ENCODE data around the gene NDP.
A peak's percentile ranks its signal among the peaks of the same experiment; 100 is the strongest.
"Not testable (repeated sequence)": the region's sequence is repeated elsewhere in the genome, so short reads cannot be mapped to it uniquely, and the experiment has no call there.

Gene NDP

DNA sequence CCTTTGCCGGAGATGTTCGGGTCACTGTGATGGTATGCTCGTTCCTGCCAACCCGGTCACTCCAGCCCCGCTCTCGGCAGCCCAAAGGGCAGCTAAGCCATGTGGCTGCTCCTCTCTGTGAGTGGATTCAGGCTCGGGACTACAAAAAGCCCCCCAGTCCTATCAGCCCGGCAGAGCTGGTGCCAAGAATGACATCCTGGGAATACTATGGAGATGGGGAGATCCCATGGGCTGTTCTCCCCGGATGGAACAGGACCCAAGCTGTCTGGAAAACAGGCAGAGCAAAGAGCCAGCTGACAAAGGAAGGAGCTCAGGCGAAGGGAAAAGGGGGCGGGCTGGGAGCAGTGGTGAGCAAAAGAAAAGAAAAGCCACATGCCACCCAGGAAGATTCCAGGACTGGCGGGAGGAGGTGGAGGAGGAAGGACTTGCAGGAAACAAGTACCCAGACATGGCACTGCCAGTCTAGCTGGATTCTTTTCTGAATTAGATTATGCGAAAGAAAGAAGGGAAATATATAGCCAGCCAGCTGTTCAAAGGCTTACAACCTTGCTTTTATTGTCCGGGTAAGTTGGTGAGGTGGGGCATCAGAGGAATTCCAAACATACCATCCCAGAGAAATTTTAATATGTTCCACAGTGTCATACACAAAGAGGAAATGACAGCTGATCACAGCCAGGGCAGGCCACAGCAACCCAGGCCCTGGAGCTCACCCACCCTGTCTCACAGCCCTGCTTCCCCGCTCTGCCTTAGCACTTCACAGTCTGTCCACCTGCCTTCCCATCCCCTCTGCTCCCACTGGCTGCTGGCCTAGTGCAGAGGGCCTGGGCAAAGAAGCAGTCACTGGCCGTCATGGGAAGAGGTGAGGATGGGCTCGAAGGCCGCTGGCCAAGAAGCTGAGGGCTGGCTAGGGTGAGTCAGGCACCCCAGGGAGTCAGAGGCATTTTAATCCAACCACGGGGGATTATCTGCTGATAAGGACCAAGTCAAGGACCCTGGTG lies 3.4 kb downstream of the NDP start:
- no peak for DNase-seq

GRCh38 chrX:43968359-43968781 lies 4.8 kb downstream of the NDP start:
- DNase-seq = no peak

DNA sequence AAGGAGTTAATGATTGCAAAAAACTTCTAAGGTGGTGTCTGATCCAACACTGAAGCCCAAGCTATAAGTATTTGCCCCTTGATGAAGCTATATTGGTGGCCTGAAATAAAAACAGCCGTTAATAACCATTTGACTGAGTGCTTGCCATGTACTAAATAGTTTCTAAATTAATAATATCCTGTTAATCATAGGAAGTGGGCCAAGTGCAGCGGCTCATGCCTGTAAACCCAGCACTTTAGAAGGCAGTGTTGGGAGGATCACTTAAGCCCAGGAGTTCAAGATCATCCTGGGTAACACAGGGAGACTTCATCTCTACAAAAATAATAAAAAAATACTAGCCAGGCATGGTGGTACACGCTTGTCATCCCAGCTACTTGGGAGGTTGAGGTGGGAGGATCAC lies 8.3 kb downstream of the NDP start:
- no peak for DNase-seq

- DNase-seq = no peak
Measured at GRCh38 chrX:43963726-43964125, 9.5 kb downstream of the NDP start.

DNA sequence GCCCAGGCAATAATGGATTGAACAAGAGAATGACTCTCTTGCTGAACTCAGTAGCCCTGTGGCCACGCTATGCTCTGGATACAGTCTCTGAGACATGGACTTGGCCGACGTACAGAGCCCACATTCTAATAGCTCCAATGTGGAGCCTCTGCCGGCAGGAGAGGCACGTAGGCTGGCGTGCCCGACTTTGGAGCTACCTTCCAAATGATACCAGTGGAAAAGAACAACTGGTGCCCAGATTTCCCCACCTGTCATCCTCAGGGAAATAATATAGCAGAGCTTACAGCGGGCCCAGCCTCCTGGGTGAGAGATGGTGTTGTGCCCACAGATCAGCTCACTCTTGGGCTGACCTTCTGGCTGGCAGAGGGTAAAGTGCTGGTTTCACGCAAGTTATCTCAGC lies 10.6 kb downstream of the NDP start:
- no peak for DNase-seq

GRCh38 chrX:43961699-43962098 lies 11.5 kb downstream of the NDP start:
- no peak for DNase-seq

- peak; percentile 49 for DNase-seq
Measured at GRCh38 chrX:43958529-43958928, 14.7 kb downstream of the NDP start.

- DNase-seq = no peak
Measured at GRCh38 chrX:43956034-43956433, 17.2 kb downstream of the NDP start.

DNA sequence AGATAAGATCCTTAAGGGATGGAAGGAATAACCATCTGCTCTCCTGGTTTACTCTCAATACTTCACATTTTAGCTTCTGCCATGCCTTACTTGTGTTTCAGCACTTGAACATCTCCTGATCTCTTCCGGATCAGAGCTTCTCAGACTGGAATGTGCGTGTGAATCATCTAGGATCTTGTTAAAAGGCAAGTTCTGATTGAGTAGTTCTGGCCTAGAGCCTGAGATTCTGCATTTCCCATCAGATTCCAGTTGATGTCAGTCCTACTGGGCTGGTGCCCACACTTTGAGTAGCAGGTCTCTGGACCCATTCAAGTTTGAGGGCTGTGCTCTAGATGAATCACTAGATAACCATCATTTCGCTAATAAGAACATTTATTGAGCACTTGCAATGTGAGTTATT lies 20.0 kb downstream of the NDP start:
- DNase-seq = no peak

DNA sequence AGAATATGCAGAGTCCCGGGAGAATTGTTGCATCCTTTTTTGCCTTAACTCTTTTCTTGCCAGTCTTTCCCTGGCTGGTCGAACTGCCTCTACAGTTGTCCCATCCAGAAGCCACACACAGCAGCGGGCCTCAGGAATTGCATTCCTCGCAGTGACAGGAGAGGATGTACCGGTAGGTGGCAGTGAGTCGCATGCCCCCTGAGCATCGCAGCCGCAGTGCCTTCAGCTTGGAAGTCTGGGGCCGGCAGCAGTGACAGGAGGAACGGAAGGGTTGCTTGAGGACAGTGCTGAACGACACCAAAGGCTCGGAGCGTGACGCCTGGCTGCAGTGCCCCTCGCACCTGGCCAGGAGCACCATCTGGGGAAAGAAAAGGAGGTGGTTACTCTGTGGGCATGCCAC lies 23.5 kb downstream of the NDP start:
- DNase-seq = peak; percentile 5

DNA sequence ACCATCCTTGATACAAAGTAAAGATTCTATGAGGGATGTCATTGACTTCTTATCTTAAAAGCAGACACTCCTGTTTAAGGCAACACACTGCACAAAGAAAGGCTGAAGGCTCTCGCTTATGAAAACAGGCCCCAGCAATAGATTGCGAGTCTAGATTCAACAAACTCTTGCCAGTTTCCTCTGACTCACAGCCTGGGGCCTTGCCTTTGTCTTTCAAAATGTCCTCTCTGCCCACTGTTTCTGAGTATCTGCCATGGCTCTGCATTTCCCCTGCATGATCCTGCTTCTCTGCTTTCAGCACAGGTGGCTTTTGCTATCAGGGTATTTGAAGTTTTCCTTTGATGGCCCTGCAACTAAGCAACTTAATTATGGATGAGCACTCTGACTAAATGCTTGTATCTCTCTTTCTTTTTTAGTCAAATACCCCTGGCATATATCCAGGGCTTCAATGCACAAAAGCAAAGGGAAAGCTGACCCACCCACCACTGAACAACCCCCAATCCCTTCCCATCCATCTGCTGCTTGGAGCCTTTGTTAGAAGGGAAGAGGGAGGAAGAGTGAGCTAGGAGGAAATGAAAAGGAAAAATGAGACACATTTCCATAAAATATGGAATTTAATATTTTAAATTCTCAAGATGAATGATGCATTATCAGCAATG lies 32.2 kb downstream of the NDP start:
- no peak for DNase-seq

DNA sequence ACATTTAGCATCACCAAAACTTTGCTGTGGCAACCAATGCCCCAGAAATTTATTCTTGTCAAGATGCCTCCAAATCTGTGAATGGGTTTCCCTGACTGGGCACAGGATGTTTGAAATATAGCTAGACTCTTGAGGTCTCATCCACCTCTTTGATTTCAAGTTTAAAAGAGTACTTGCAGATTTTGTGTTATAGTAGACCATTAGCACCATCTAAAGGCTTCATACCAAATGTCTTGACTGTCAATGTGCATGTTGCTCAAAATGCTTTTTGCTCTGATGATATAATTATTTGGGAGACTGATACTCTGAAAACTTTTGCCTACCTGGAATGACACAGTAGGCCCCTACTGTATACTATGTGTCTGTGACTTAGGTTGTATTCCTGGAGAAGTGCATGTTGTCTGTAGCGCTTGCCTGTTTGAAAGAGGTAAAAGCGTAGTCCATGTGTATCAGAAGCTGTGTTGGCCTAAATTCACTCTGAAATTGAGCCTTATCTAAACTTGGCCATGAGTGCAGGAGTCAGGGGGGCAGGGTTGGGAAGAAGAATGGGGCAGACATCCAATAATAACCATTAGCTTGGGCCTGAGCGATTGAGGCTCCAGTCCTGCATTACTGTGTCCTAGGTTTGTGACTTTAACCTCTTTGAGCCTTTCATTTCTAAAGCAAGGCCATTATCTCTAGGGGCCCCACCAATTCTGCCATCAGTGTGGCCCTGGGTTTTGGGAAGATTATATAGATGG lies 33.8 kb downstream of the NDP start:
- no peak for DNase-seq

DNA sequence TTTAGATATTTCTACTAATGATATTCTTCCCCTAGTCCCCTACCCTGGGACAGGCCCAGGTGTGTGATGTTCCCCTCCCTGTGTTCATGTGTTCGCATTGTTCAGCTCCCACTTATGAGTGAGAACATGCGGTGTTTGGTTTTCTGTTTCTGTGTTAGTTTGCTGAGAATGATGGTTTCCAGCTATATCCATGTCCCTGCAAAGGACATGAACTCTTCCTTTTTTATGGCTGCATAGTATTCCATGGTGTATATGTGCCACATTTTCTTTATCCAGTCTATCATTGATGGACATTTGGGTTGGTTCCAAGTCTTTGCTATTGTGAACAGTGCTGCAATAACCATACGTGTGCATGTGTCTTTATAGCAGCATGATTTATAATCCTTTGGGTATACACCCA lies 51.2 kb downstream of the NDP start:
- not testable (repeated sequence) for DNase-seq

DNA sequence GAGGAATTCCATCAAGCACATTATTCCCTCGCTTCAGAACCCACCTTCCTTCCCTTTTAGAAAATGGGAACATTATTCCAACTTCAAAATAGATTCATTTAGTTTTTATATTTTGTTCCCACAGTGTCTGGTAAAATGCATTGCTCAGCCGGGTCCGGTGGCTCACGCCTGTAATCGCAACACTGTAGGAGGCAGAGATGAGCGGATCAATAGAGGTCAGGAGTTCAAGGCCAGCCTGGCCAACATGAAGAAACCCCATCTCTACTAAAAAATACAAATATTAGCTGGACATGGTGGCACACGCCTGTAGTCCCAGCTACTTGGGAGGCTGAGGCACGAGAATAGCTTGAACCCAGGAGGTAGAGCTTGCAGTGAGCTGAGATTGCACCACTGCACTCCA lies 62.4 kb downstream of the NDP start:
- DNase-seq = not testable (repeated sequence)

DNA sequence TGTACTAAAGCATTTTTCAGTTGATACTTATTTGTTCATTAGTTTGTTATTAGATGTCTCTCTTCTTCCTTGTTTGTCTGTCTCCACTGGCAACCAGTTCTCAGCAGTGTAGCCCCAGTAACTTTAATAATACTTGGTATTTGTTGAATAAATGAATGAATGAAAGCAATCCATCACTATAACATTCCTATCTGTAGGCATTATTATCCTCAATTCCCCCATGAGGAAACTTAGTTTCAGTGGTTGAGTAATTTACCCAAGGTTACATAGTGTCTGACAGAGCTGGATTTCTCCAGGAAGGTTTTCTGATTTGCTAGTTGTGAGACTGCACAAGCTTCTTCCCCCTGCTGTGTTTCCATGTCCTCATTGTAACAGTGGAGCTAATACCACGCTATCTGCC lies 63.2 kb downstream of the NDP start:
- no peak for DNase-seq

DNA sequence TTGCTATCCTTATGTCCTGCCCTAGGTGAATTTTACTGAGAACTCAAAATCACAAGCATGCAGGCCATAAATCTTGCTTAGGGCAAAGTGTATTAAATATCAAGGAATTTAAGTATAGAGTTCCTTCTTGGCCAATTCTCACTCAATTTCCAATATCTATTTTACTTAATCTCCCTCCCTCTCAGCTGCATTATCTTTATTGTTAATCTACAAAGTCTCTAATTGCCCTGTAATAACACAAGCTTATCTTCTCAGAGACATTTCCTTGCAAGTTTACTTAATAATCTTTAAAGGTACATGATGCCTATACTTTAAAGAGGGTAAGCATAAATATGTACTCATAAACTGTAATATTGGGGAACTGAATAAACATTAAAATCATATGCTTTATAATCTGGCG lies 64.0 kb downstream of the NDP start:
- no peak for DNase-seq

DNA sequence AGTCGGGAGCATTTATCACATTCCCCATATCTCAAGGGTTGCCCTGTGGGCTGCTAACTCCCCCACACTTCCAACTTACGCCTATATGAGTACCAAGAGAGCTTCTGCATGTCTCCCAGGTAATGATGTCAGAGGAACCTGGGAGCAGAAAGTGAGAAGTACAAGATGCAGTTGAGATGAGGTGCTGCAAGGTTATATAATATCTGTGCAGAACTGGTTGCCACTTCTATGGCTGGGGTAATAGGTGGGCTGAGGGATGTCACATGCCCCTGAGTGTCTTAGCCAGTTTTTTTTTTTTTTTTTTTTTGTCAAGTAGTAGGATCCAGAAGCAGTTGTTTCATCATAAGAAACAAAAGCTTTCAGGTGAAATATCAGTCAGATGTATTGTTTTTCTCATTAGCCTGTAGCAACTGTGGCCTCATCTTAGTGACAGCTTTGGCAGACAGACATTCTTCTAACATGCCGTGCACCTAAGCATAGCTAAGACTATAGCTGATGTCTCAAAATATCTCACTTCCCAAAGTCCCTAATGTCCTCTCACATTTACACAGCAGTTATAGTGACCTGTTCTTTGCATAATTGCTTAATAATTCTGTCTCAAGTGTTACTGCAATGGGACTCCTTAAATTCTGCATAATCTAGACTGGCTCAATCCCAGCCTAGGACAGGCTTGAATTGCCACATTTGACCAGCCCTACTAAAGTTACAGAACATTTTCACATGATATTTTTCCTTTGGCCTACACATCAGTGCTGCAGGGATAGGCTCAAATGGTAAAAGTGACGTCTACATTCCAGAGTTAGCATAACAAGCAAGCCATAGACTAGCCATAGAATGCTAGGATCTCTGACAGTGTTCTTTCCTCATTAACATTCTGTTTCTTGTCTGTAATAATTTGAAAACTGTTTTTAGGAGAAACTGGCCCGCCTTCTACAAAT lies 73.0 kb downstream of the NDP start:
- no peak for DNase-seq
